GM18502 (cell line): ENCODE results near the gene PARD3B.
"Not testable (repeated sequence)": the region's sequence is repeated elsewhere in the genome, so short reads cannot be mapped to it uniquely, and the experiment has no call there.

Experiments used
- ATAC-seq: cut with Tn5 transposase; IDR thresholded peaks from one replicate; pipeline ENCODE4 v1.9.1; 2021; ENCODE audit warnings: mild to moderate bottlenecking; ENCODE audit not compliant: unreplicated experiment, poor library complexity

PARD3B gene

DNA sequence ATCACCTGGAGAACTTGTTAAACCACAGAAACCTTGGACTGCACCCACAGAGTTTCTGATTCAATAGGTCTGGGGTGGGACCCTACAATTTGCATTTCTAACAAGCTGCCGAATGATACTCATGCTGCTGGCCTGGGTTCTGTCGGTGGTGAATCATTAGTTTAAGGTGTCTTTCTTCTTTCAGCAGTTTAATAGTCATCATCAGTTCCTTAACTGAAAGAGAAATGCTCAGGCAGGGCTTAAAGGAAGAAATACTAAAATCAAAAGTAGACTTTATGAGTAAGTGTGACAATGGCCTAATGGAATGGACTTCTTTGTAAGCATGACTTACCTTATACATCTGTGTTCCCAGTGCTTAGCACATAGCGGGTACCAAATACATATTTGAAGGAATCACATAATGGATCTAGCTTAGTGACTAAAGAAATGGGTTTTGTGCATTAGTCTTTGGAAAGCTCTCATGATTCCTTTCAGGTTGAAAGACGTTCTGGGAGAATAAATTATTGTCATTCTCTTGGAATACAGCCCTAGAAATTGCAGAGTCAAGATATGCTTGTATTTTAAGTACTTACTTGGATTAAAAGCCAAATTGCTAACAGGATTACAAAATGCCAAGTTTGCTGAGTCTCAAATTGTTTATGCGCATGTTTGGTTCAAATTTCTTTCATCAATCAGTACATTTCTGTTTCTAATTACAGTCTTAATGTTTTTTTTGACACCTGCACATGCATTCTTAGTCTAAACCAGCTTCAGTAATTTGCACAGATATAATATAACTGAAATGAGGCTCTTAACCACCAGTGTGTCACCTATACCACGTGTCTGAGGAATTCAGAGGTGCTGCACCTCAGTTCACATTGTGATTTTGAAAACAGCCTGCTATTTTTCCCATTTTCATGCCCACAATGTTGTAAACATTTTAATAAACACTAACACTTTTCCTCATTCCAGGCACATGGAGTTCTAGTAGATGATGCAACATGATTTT, 916.7 kb downstream of the PARD3B start:
- peak; percentile 54 for ATAC-seq

DNA sequence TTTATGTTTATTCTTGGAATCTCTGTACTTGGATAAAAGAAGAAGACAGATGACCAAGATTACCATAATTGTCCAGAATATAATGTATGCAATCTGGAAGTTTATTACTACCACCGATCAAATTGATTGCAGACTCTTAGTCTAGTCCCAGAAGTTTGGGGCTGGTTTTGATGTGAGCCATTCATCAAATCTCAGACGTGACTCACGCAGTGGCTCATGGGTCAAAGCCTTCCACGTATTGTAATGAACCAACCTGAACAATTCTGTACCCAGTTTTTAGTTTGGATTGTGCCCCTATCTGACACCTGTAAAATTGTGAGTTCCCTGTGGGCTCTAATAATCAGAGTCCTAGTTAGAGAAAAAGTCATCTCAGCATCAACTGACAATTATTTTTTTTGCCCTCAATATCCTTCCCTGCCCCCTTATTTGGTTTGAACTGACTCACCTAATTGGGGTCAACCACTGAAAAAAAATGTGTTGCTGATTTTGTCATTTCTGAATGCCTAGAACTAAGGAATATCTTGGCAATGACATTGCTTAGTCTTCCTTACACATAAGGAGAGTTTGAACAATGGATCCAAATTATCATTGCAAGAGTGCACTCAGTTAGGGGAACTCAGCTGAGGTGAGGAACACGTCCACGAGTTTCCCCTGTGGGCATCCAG, 917.5 kb downstream of the PARD3B start:
- ATAC-seq, result no peak

GRCh38 chr2:205463466-205464025, 918.3 kb downstream of the PARD3B start:
- ATAC-seq, result no peak

GRCh38 chr2:205464681-205465080, 919.4 kb downstream of the PARD3B start:
- ATAC-seq, result no peak

GRCh38 chr2:205465791-205466190, 920.5 kb downstream of the PARD3B start:
- ATAC-seq, result no peak

DNA sequence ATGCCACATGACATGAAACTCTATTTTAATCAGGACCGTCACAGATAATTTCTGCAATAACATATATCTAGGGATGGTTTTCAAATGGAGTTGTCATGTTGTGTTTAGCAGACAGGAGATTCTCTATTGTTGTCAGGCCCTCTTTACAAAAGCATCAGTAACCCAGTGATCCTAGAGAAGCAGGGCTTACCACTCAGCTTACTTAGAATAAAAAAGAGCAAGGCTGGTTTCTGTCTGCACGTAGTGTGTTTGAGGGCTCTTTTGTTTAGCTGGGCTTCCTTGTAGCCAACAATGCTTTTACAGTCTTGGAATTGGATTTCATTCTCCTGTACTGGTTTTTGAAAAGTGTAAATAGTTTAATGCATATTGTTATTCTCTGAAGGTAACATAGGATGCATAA, 926.5 kb downstream of the PARD3B start:
- no peak for ATAC-seq

GRCh38 chr2:205473791-205474190, 928.5 kb downstream of the PARD3B start:
- ATAC-seq, result no peak

DNA sequence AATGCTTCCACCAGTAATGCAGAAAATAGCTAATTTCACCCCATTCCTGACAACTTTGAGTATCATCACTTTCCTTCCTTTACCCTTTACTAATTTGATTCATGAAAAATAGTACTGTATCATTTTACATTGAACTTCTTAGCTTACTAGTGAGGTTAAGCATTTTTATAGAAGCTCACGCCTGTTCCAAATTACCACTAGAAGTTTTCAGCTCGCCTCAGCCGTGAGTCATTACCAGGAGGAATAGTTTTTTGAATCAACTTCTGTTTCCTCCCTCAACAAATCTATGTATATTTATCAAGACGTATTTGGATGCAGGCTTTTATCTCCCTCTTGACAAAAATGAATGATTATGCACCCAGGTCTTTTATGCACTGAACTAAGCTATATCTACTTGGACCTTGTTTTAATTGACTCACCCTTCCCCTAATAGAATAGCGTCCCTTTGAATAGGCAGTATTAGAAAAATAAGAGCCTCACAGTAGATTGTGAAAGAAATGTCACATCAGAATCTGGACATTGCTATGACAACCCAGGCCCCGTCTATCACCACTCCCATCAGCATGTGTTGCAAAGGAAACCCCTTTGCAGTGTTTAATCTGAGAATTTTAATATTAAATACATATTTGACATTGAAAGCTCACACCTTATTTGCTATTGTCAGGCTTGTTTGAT, 929.6 kb downstream of the PARD3B start:
- ATAC-seq, result no peak

DNA sequence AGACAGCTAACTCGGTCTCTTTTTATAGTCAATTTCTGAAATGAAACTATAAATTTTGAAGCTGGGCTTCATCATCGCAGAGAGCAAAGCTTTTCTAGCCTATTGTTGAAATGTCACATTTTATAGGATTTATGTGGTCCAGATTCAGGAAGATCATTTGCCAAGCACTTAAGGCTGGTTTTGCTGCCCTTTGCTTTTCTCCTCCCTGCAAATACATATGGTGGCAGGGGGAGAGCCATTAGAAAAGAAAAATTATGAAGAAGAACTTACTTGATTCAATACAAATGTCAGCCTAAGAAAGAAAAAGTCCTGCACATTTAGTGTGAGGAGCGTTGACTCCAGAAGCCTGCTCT, 930.1 kb downstream of the PARD3B start:
- ATAC-seq, result no peak

GRCh38 chr2:205477016-205477705, 931.9 kb downstream of the PARD3B start:
- no peak for ATAC-seq

DNA sequence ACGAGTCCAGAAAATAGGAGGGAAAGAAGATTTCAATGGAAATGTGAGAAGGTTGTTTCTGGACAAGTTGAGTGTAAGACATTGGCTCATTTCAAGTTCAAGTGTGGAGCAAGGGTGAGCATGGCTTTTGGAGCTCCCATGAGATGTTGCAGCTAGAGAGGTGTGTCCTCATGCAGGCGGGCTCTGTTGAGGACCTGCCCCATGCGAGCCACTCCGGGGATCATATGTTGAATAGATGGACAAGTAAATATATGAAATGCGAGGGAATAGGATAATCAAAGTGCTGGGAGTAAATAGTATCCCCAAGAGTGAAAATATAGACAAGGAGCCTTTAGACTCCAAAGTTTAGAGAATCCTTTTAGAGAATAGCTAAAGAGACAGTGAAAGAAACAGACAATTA, 936.6 kb downstream of the PARD3B start:
- ATAC-seq, result no peak

- no peak for ATAC-seq
Observed at GRCh38 chr2:205482399-205483081, 937.3 kb downstream of the PARD3B start.

DNA sequence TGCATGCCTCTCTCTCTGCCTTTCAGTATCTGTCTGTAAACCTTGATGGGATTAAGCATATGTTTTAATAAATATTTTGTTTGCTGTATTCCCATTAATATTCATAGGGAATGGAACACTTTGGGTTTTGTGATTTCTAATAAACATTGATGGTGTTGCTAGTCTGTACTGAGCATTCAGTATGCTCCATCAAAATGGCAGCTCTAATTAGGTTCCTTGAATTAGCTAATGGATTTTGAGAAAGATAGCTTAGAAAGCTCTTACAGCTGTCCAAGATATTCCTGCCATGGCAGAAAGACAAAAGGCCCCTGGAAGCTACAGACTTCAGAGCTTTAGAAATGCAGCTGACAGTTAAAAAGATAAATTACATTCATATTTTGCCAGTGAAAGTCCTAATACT, 937.8 kb downstream of the PARD3B start:
- no peak for ATAC-seq

DNA sequence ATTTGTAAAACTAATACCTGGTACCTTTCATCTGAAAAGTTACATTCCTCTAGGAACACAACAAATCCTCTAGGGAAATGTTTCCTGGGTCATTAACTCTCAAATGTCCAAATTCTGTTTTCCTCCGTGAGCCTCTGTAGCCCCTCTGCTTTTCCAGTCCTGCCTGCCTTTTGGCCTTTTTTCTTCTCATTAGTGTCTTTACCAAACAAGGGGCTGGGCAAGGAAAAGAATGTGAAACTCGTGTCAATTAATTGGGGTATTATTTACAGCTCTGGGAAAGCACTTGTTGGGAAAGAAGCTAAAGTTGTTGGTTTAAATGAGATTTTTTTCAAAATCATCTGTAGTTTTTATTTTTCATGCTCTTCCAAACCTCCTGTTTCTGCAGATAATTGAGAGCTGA, 938.9 kb downstream of the PARD3B start:
- no peak for ATAC-seq

DNA sequence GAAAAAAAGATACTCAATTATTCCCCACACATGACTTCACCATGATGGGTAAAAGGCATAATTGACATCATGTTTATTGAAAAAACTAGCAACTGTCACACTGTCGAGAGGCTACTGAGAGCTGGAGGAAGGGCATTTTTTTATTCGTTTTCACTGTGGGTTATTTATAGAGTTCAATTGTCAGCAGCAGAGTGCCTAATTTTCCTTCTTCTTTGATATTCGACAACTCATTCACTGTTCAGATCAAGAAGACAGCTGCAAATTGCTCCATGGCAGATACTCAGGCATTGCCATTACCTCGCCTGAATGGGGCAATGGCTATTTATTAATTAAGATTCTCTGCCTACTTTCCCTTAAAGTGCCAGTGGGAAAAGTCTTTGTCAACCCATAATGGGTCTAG, 939.5 kb downstream of the PARD3B start:
- ATAC-seq, result no peak

GRCh38 chr2:205493528-205493927, 948.3 kb downstream of the PARD3B start:
- not testable (repeated sequence) for ATAC-seq

DNA sequence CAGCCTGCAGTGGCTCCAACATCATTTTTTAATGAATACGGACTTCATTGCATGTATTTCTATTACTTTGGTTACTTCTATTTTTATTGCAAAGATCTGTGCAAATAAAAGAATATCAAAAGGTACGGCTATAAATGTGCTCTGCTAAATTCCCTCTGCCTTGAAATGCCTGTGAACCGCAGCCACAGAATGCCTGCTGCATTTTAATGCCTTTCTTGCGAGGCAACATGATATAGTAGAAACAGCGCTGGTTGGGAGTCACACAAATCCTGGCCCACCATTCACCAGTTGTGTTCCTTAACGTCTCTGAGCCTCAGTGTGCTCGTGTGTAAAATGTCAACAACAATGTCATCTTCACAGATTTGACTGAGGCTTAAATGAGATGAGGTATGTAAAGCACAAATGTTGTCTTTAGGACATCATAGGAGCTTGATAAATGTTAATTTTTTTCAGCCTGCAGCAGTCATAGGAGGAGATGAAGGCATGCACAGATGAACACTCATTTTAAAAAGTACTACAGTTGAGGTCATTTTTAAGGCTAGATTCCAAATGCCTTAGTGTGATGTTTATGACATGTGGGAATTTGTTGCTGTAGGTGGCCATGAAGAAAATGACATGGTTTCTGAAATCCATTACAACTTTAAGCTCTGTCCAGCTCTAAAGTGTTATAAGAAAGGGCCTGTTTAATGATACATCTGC, 949.4 kb downstream of the PARD3B start:
- no peak for ATAC-seq

- no peak for ATAC-seq
Observed at GRCh38 chr2:205495819-205496218, 950.5 kb downstream of the PARD3B start.

- ATAC-seq, result no peak
Observed at GRCh38 chr2:205496370-205496769, 951.1 kb downstream of the PARD3B start.
